Liver (tissue), 9 donors: Measurements from ENCODE around the gene BMP7. TPM values are rescaled to one million over a fixed set of nuclear protein-coding genes. Genes with fewer than 3 reads are reported as not detected.

ENCODE experiments used
- DNase-seq: peaks from one replicate; pipeline ENCODE4 v3.0.0-alpha.2; 2017; ENCODE audit warnings: low spot score
- H3K27ac ChIP-seq, 2 donors: one replicate each; pipeline ENCODE4 v1.7.0; 2013; ENCODE audit warnings: inconsistent platforms in 2 of 2, low read length in 2 of 2, control low read depth in 1 of 2, low read depth in 1 of 2, mild to moderate bottlenecking in 1 of 2
- H3K27me3 ChIP-seq, 4 donors: one replicate each; pipeline versions ENCODE4 v1.6.1 to v1.7.0; 2013; ENCODE audit warnings: low read length in 3 of 4, inconsistent platforms in 1 of 4, mild to moderate bottlenecking in 1 of 4, moderate library complexity in 1 of 4; ENCODE audit not compliant: control insufficient read depth in 4 of 4, insufficient read depth in 4 of 4
- H3K36me3 ChIP-seq, 4 donors: one replicate each; pipeline versions ENCODE4 v1.6.1 to v1.7.0; 2013; ENCODE audit warnings: low read length in 3 of 4, mild to moderate bottlenecking in 3 of 4, low read depth in 1 of 4, moderate library complexity in 1 of 4; ENCODE audit not compliant: control insufficient read depth in 4 of 4, insufficient read depth in 3 of 4
- H3K4me1 ChIP-seq, 4 donors: one replicate each; pipeline versions ENCODE4 v1.6.1 to v1.7.0; 2013; ENCODE audit warnings: low read length in 3 of 4, mild to moderate bottlenecking in 3 of 4, moderate library complexity in 1 of 4; ENCODE audit not compliant: control insufficient read depth in 4 of 4, insufficient read depth in 4 of 4
- H3K4me3 ChIP-seq, 3 donors: one replicate each; pipeline versions ENCODE4 v1.6.1 to v1.7.0; 2013; ENCODE audit warnings: low read length in 3 of 3, control low read depth in 1 of 3, low read depth in 1 of 3, mild to moderate bottlenecking in 1 of 3
- H3K9ac ChIP-seq, 2 donors: one replicate each; pipeline ENCODE4 v1.7.0; 2013; ENCODE audit warnings: low read length in 2 of 2, mild to moderate bottlenecking in 2 of 2, moderate library complexity in 2 of 2, control low read depth in 1 of 2, low read depth in 1 of 2
- H3K9me3 ChIP-seq, 4 donors: one replicate each; pipeline versions ENCODE4 v1.6.1 to v1.7.0; 2013; ENCODE audit warnings: low read length in 3 of 4; ENCODE audit not compliant: control insufficient read depth in 4 of 4
- FOXA1 ChIP-seq: IDR thresholded peaks from 2 replicates; pipeline ENCODE4 v1.6.1; 2016; ENCODE audit warnings: antibody characterized with exemption
- HNF4A ChIP-seq, 2 donors: conservative IDR thresholded peaks; 2 replicates each; pipeline ENCODE4 v1.6.1; 2016; ENCODE audit warnings: antibody characterized with exemption in 2 of 2, mild to moderate bottlenecking in 2 of 2
- HNF4G ChIP-seq: IDR thresholded peaks from 2 replicates; pipeline ENCODE4 v1.6.1; 2016; ENCODE audit warnings: antibody characterized with exemption
- JUND ChIP-seq, 2 donors: IDR thresholded peaks; 2 replicates each; pipeline ENCODE4 v1.6.1; 2016; ENCODE audit warnings: antibody characterized with exemption in 2 of 2
- RAD21 ChIP-seq, 2 donors: IDR thresholded peaks; 2 replicates each; pipeline ENCODE4 v1.6.1; 2016; ENCODE audit warnings: antibody characterized with exemption in 2 of 2, mild to moderate bottlenecking in 2 of 2
- REST ChIP-seq: IDR thresholded peaks from 2 replicates; pipeline ENCODE4 v1.6.1; 2016; ENCODE audit warnings: antibody characterized with exemption, mild to moderate bottlenecking
- SP1 ChIP-seq: IDR thresholded peaks from 2 replicates; pipeline ENCODE4 v1.6.1; 2018; ENCODE audit warnings: antibody characterized with exemption, mild to moderate bottlenecking
- TAF1 ChIP-seq: conservative IDR thresholded peaks from 2 replicates; pipeline ENCODE4 v1.6.1; 2016; ENCODE audit warnings: antibody characterized with exemption, mild to moderate bottlenecking
- WGBS: extraction: QIAGEN DNeasy Blood & Tissue Kit; methylation state at CpG from one replicate; pipeline ENCODE4 v1.1.7; 2013; 5-methylcytosine and 5-hydroxymethylcytosine counted together
- polyA plus RNA-seq, 2 donors: library from polyadenylated mRNA; stranded (reverse) in 1 of 2; unstranded in 1 of 2; fragments of 200-250 nt in 1 of 2; fragments of >200 nt in 1 of 2; fragmentation: Nextera tagmentation in 1 of 2; extraction: Ambion mirVana in 1 of 2; gene quantifications; one replicate each; pipeline versions ENCODE4 v1.2.1 to v1.2.3, GENCODE V29; 2013 to 2015
- total RNA-seq, 2 donors: library from RNA; depleted of rRNA; stranded (reverse); fragments of >200 nt; gene quantifications; one replicate each; pipeline ENCODE4 v1.2.3, GENCODE V29; 2014
- TF ChIP-seq, protein P1 (sequence below): IDR thresholded peaks from 2 replicates; pipeline ENCODE4 v1.6.1; 2016; ENCODE audit warnings: antibody characterized with exemption
- TF ChIP-seq, protein P2 (sequence below): fragments of 150-350 bp; IDR thresholded peaks from 2 replicates; pipeline ENCODE4 v1.5.1; 2017; ENCODE audit warnings: improper control_type of control experiment, low read depth, low read length; ENCODE audit not compliant: missing input control
- TF ChIP-seq, protein P3 (sequence below): IDR thresholded peaks from 2 replicates; pipeline ENCODE4 v1.6.1; 2016; ENCODE audit warnings: antibody characterized with exemption
- donor health status: healthy.
- donor health status: healthy.
- donor health status: healthy.
- donor health status: healthy.
- donor health status: healthy.

BMP7 gene
- total and polyA plus RNA-seq, 4 donors = not detected

GRCh38 chr20:57262301-57262700 is 4.1 kb downstream of the BMP7 start:
- peaks cover 0 to 16% (median 4%) of the 10 kb centered on the region in 4 donors for H3K4me1 ChIP-seq
- no peaks in the 10 kb centered on the region for H3K9me3 ChIP-seq
- H3K27me3 ChIP-seq = peaks cover 2 to 25% (median 5%) of the 10 kb centered on the region in 4 donors
- DNase-seq = no peak
- TF ChIP-seq JUND (IDR thresholded peaks at IDR 0.05) (no peak), HNF4A (conservative IDR thresholded peaks at IDR 0.05) (no peak), FOXA1 (no peak)
- TF ChIP-seq, protein P1, sequence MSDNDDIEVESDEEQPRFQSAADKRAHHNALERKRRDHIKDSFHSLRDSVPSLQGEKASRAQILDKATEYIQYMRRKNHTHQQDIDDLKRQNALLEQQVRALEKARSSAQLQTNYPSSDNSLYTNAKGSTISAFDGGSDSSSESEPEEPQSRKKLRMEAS = no peak
- no peak overlapping the region for H3K4me3 ChIP-seq
- H3K36me3 ChIP-seq = no peaks in the 10 kb centered on the region
- H3K9ac ChIP-seq = no peak overlapping the region
- no peak overlapping the region for H3K27ac ChIP-seq
- 79% methylated on average over 10 of the region's 10 CpGs for WGBS

DNA sequence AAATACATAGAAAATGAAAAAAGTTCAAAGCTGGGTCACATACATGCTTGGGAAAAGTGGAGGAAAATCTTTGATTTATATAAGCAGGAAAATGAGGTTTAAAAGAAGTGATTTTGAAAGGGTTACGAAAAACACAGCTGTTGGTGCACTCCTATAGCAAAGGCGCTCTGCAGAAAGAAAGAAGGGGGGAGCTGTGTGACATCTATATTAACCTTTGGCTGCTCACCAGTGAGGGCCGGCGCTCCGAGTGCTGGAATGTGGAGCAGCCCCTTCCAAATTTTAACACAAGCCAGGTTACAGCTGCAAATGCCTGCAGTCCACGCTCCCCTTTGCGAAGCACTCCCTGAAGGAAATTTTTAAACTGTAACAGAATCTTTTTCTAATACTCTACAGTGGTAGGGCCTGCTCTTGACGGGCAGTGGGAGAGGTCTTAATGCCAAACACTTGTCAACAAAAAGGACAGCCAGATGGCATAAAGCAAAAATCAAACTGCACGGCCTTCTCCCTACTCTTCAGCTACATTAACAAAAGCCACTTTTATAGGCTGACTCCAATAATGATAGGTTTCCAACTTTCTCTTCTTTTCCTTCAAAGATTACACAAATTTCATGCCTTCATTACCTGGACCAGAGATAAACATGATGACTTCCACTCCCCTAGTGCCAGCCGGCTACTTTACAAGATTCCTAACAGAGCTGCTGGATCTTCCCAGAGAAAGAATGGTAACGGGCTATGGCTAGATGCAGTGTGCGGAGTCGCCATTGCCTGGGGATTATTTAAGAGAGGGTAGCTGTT is 4.8 kb downstream of the BMP7 start:
- H3K36me3 ChIP-seq = no peaks in the 10 kb centered on the region
- no peak for DNase-seq
- peaks cover 2 to 19% (median 5%) of the 10 kb centered on the region in 4 donors for H3K27me3 ChIP-seq
- no peaks in the 10 kb centered on the region for H3K9me3 ChIP-seq
- TF ChIP-seq JUND (IDR thresholded peaks at IDR 0.05) = no peak
- TF ChIP-seq, protein P2, sequence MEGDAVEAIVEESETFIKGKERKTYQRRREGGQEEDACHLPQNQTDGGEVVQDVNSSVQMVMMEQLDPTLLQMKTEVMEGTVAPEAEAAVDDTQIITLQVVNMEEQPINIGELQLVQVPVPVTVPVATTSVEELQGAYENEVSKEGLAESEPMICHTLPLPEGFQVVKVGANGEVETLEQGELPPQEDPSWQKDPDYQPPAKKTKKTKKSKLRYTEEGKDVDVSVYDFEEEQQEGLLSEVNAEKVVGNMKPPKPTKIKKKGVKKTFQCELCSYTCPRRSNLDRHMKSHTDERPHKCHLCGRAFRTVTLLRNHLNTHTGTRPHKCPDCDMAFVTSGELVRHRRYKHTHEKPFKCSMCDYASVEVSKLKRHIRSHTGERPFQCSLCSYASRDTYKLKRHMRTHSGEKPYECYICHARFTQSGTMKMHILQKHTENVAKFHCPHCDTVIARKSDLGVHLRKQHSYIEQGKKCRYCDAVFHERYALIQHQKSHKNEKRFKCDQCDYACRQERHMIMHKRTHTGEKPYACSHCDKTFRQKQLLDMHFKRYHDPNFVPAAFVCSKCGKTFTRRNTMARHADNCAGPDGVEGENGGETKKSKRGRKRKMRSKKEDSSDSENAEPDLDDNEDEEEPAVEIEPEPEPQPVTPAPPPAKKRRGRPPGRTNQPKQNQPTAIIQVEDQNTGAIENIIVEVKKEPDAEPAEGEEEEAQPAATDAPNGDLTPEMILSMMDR = no peak
- TF ChIP-seq FOXA1 = no peak
- H3K9ac ChIP-seq = no peak overlapping the region
- no peak overlapping the region for H3K27ac ChIP-seq
- no peak overlapping the region for H3K4me3 ChIP-seq
- WGBS = 76% methylated on average over 13 of the region's 13 CpGs
- H3K4me1 ChIP-seq = peaks cover 0 to 14% (median 4%) of the 10 kb centered on the region in 4 donors

- H3K9me3 ChIP-seq = no peaks in the 10 kb centered on the region
- TF ChIP-seq FOXA1 = no peak
- TF ChIP-seq REST = no peak
- TF ChIP-seq RAD21 (IDR thresholded peaks at IDR 0.05) = no peak
- TF ChIP-seq, protein P3, sequence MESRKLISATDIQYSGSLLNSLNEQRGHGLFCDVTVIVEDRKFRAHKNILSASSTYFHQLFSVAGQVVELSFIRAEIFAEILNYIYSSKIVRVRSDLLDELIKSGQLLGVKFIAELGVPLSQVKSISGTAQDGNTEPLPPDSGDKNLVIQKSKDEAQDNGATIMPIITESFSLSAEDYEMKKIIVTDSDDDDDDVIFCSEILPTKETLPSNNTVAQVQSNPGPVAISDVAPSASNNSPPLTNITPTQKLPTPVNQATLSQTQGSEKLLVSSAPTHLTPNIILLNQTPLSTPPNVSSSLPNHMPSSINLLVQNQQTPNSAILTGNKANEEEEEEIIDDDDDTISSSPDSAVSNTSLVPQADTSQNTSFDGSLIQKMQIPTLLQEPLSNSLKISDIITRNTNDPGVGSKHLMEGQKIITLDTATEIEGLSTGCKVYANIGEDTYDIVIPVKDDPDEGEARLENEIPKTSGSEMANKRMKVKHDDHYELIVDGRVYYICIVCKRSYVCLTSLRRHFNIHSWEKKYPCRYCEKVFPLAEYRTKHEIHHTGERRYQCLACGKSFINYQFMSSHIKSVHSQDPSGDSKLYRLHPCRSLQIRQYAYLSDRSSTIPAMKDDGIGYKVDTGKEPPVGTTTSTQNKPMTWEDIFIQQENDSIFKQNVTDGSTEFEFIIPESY = no peak
- no peak for TF ChIP-seq TAF1
- TF ChIP-seq SP1 = no peak
- TF ChIP-seq HNF4G = no peak
- H3K36me3 ChIP-seq = no peaks in the 10 kb centered on the region
- H3K4me1 ChIP-seq = peaks cover 0 to 12% (median 3%) of the 10 kb centered on the region in 4 donors
- no peak overlapping the region for H3K27ac ChIP-seq
- peaks cover 2 to 12% (median 5%) of the 10 kb centered on the region in 4 donors for H3K27me3 ChIP-seq
- 56% methylated on average over 14 of the region's 14 CpGs for WGBS
- no peak for DNase-seq
- no peak overlapping the region for H3K9ac ChIP-seq
- no peak overlapping the region for H3K4me3 ChIP-seq
Measured at GRCh38 chr20:57260934-57261333, 5.5 kb downstream of the BMP7 start.
